ENCODE data around the gene TTLL8.

GRCh38 chr22:49975543-49976389, 82.3 kb downstream of the TTLL8 start:
- TF ChIP-seq, protein P1, sequence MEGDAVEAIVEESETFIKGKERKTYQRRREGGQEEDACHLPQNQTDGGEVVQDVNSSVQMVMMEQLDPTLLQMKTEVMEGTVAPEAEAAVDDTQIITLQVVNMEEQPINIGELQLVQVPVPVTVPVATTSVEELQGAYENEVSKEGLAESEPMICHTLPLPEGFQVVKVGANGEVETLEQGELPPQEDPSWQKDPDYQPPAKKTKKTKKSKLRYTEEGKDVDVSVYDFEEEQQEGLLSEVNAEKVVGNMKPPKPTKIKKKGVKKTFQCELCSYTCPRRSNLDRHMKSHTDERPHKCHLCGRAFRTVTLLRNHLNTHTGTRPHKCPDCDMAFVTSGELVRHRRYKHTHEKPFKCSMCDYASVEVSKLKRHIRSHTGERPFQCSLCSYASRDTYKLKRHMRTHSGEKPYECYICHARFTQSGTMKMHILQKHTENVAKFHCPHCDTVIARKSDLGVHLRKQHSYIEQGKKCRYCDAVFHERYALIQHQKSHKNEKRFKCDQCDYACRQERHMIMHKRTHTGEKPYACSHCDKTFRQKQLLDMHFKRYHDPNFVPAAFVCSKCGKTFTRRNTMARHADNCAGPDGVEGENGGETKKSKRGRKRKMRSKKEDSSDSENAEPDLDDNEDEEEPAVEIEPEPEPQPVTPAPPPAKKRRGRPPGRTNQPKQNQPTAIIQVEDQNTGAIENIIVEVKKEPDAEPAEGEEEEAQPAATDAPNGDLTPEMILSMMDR (IDR thresholded peaks at IDR 0.05) = no peak
- TF ChIP-seq POLR2A (IDR thresholded peaks at IDR 0.05) = no peak
